Ascending aorta (tissue), 2 donors: ENCODE measurements around the gene CGB2. TPM values are rescaled to one million over a fixed set of nuclear protein-coding genes. Genes with fewer than 3 reads are reported as not detected.
"Not testable (repeated sequence)": the region's sequence is repeated elsewhere in the genome, so short reads cannot be mapped to it uniquely, and the experiment has no call there.

Experiments used
- DNase-seq, 2 donors: peaks; one replicate each; pipeline ENCODE4 v3.0.0-alpha.2; 2019; ENCODE audit warnings: low spot score in 2 of 2
- H3K27ac ChIP-seq, 2 donors: fragments of 200-600 bp; sonication (generic); one replicate each; pipeline ENCODE4 v1.5.1; 2016 to 2017; ENCODE audit warnings: mild to moderate bottlenecking in 1 of 2
- H3K27me3 ChIP-seq: fragments of 200-600 bp; sonication (generic); one replicate; pipeline ENCODE4 v1.5.1; 2017
- H3K36me3 ChIP-seq, 2 donors: fragments of 200-600 bp; sonication (generic); one replicate each; pipeline ENCODE4 v1.5.1; 2016
- H3K4me1 ChIP-seq, 2 donors: fragments of 200-600 bp; sonication (generic); one replicate each; pipeline ENCODE4 v1.5.1; 2016 to 2017; ENCODE audit warnings: mild to moderate bottlenecking in 1 of 2
- H3K4me3 ChIP-seq, 2 donors: fragments of 200-600 bp; sonication (generic); one replicate each; pipeline ENCODE4 v1.5.1; 2016 to 2017; ENCODE audit warnings: mild to moderate bottlenecking in 1 of 2
- H3K9me3 ChIP-seq, 2 donors: fragments of 200-600 bp; sonication (generic); one replicate each; pipeline ENCODE4 v1.5.1; 2016
- CTCF ChIP-seq, 3 experiments: fragments of 200-600 bp in 2 of 3; fragments of 450-650 bp in 1 of 3; sonication (generic) in 2 of 3; IDR thresholded peaks; one replicate each; pipeline ENCODE4 v1.5.1; 2016 to 2019; ENCODE audit warnings: antibody characterized with exemption in 3 of 3, mild to moderate bottlenecking in 1 of 3, moderate library complexity in 1 of 3
- intact Hi-C: fragments of 100-400 bp; cut with DNase I; formaldehyde crosslinking; loops from one replicate; pipeline ENCODE4 v1.15.1; 2023
- total RNA-seq: library from RNA; depleted of rRNA; stranded (reverse); fragments of >200 nt; gene quantifications from one replicate; pipeline ENCODE4 v1.1.0, GENCODE V29; 2016

Gene CGB2
- total RNA-seq, 1 donor from 2014 or later: not detected

- intact Hi-C loops: no loop called here
- peaks cover 9% of the 10 kb centered on the region for H3K27me3 ChIP-seq
- H3K36me3 ChIP-seq: peaks cover 0 to 2% of the 10 kb centered on the region in 2 donors
- H3K4me3 ChIP-seq: no peak overlapping the region
- TF ChIP-seq CTCF (IDR thresholded peaks at IDR 0.05): no peak
- H3K9me3 ChIP-seq: no peaks in the 10 kb centered on the region
- peaks cover 8 to 18% of the 10 kb centered on the region in 2 donors for H3K4me1 ChIP-seq
- no peak for DNase-seq
- no peak overlapping the region for H3K27ac ChIP-seq
These were observed 10.5 kb upstream of the CGB2 start for GRCh38 chr19:49020931-49021895.

GRCh38 chr19:49022116-49022515, 9.6 kb upstream of the CGB2 start:
- H3K4me1 ChIP-seq: peaks cover 8 to 18% of the 10 kb centered on the region in 2 donors
- no peaks in the 10 kb centered on the region for H3K36me3 ChIP-seq
- no peak overlapping the region for H3K4me3 ChIP-seq
- peaks cover 9% of the 10 kb centered on the region for H3K27me3 ChIP-seq
- H3K9me3 ChIP-seq: no peaks in the 10 kb centered on the region
- H3K27ac ChIP-seq: no peak overlapping the region
- intact Hi-C loops: no loop called here
- TF ChIP-seq CTCF (IDR thresholded peaks at IDR 0.05): no peak
- no peak for DNase-seq

- H3K9me3 ChIP-seq, H3K4me1 ChIP-seq, H3K4me3 ChIP-seq, H3K27ac ChIP-seq, intact Hi-C loops, DNase-seq, H3K36me3 ChIP-seq, H3K27me3 ChIP-seq: not testable (repeated sequence)
These were observed 7.5 kb upstream of the CGB2 start, which contains the start of gene CGB3 for GRCh38 chr19:49024233-49024632. TSS of gene CGB3 (minus strand) at chr19:49024333. CDS start at chr19:49023971, 362 bp downstream.

- H3K27ac ChIP-seq, DNase-seq, H3K36me3 ChIP-seq, H3K4me1 ChIP-seq, intact Hi-C loops, H3K4me3 ChIP-seq, H3K9me3 ChIP-seq, H3K27me3 ChIP-seq: not testable (repeated sequence)
These were observed 6.6 kb upstream of the CGB2 start for GRCh38 chr19:49025088-49025487.

- H3K27me3 ChIP-seq, DNase-seq, H3K36me3 ChIP-seq, intact Hi-C loops, H3K27ac ChIP-seq, H3K4me3 ChIP-seq, H3K9me3 ChIP-seq, H3K4me1 ChIP-seq: not testable (repeated sequence)
These were observed 6.1 kb upstream of the CGB2 start for GRCh38 chr19:49025599-49025998.

GRCh38 chr19:49028686-49029085, 3.0 kb upstream of the CGB2 start:
- intact Hi-C loops, H3K4me3 ChIP-seq, DNase-seq, H3K36me3 ChIP-seq, H3K9me3 ChIP-seq, H3K27me3 ChIP-seq, H3K27ac ChIP-seq, H3K4me1 ChIP-seq: not testable (repeated sequence)

GRCh38 chr19:49029749-49030148, 1.9 kb upstream of the CGB2 start:
- H3K4me3 ChIP-seq, intact Hi-C loops, H3K27ac ChIP-seq, DNase-seq, H3K36me3 ChIP-seq, H3K27me3 ChIP-seq, H3K9me3 ChIP-seq, H3K4me1 ChIP-seq: not testable (repeated sequence)

GRCh38 chr19:49030323-49030722, 1.4 kb upstream of the CGB2 start:
- H3K36me3 ChIP-seq, intact Hi-C loops, H3K27me3 ChIP-seq, H3K4me1 ChIP-seq, H3K9me3 ChIP-seq, H3K27ac ChIP-seq, H3K4me3 ChIP-seq, DNase-seq: not testable (repeated sequence)
